Hematopoietic multipotent progenitor cell treated with erythropoietin and hydrocortisone succinate and interleukin-3 and kit ligand, for 15 days (in vitro differentiated cells): ENCODE measurements around the gene TEX2.
A peak's percentile ranks its signal among the peaks of the same experiment; 100 is the strongest.
"Not testable (repeated sequence)": the region's sequence is repeated elsewhere in the genome, so short reads cannot be mapped to it uniquely, and the experiment has no call there.

Experiments used
- DNase-seq: peaks from one replicate; pipeline ENCODE4 v3.0.0-alpha.2; 2015; ENCODE audit warnings: low spot score

Gene TEX2

GRCh38 chr17:64180089-64181073, 82.7 kb downstream of the TEX2 start:
- no peak for DNase-seq

DNA sequence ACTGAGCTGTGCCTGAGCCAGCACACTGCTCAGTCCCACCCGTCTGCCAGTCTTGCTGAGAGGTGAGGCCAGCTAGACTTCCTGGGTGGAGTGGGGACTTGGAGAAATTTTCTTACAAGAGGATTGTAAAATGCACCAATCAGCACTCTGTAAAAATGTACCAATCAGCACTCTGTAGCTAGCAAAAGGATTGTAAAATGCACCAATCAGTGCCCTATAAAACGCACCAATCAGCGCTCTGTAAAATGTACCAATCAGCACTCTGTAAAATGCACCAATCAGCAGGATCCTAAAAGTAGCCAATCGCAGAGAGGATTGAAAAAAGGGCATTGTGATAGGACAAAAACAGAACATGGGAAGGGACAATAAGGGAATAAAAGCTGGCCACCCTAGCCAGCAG, 84.0 kb downstream of the TEX2 start:
- not testable (repeated sequence) for DNase-seq

DNA sequence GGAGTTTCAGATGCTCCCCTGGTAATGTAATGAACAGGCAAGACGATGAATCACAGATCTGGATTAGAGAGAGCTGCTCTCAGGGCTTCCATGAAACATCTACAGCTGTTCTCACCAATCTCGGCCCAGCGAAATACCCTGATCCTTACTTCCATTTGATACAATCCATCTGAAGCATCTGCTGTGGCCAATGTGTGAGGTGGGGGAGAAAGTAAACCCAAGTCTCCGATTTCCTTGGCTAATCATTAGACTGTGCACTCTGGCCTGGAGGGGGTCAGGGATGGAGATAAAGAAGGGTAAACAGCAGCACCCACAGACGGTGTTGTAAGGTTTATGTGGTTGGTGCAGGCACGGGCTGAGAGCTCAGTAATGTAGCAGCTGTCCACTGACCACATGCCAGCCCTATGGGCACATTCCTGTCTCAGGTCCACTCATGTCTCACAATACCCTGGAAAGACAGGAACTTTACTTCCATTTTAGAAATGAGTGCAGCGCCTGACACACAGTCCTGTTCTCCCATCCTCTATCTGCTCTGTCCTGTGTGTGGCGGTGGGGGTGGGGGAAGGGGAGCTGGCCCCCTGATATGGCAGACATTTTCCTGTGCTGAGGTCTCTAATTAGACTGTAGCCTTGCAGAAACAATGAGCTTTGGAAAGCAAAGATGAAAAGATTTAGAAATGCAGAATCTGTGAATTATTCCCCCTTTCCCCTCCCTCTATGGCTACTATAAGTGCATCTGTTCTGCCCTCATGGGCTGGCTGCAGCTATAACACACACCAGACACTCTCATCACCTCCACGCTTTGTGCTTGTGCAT, 84.8 kb downstream of the TEX2 start:
- no peak for DNase-seq

DNA sequence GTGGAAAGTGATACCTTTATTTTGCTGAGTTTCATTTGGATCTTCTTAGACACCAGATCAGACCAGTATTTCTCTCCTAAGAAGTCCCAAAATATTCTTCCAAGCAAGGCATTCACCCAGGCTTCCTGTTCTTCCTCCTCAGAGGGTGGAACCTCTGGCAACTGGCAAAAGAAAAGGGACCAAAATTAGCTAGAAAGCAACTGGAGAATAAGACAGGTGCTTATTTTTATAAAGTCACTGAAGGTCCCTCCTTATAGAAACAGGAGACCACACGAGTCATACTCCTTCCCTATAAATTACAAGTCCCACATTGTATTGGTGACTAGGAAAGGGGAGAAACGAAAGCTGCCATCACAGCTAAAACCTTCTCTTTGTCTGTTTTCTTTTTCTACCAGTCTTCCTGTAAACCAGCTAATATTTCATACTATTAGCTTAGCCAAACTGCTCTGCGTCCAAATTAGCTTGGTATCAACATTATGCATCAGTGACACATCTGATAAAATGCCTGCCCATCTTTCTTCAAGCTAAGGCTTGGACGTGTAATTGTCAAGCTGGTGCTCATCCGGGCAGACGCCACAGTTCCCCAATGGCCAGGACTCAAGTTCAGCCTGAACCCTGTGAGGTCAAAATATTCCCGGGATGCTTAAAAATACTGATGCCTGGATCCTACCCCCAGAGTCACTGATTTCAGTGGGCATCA, 85.6 kb downstream of the TEX2 start:
- DNase-seq: no peak

- no peak for DNase-seq
These were observed 86.5 kb downstream of the TEX2 start for GRCh38 chr17:64176556-64176955.

DNA sequence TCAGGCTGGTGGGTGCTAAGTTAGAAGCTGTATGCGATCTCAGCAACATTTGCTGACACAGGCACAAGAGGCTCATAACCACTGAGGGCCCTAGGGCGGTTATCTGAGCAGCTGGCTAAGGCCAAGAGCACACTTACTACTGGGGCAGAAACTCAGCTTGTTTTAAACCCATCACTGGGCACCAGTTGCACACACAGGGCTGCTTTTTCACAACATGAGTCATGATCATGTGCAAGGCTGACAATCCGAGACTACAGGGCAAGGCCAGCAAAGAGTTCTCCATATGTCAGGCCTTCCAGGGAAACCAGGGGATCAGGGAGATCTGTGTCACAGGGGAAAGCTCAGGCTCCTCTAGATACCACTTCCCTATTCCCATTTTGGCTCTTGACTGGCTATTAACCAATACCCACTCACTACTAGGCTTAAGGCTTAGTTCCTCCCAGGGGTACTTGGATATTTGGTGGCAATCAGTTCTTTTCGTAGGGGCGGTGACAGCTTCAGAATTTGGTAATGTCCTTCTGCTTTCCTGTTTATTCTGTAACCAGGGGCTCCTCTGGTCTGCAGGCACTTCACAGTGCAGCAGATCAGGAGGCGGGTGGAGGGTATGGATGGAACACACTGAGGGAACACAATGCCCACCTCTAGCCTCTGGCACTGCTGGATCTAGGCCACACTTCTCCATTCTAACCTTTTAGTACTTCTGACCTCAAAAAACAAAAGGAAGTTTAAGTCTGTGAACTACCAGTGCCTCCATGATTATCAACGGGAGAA, 88.2 kb downstream of the TEX2 start:
- DNase-seq: no peak

- DNase-seq: no peak
These were observed 89.4 kb downstream of the TEX2 start for GRCh38 chr17:64173646-64174045.

GRCh38 chr17:64172510-64172909, 90.5 kb downstream of the TEX2 start:
- no peak for DNase-seq

DNA sequence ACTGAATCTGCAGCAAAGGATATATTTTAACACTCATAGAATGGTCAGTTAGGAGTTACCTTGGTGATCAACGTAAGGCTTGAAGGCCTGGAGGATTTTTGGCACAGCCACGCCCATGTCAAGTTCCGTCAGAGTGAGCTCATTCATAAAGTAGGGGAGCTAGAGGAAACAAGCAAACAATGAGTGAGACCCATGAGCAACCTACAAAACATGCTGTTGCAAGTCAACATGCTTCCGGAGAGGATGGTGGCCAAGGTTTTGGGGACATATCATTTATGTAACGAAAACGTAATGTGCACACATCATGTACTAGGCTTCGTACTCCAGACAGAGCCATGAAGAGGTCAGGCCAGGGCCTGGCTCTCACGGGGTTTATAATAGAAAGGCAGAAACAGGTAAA, 92.0 kb downstream of the TEX2 start:
- DNase-seq: no peak

DNA sequence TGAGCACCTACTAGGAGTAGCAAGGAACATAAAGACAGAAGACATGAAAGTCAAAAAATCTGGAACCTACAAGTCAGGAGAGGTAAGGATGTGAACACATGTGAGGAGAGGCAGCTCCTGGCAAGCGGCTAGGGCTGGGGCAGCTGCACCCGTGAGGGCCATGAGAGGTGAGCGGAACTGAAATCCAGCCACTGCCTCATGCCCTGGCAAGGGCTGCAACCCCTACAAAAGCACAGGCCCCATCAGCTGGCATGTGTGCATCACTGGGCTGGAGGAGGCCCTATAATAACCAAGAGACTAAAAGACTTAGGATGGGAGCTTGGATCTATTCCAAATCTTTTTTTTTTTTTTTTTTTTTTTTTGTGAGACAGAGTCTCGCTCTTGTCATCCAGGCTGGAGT, 92.8 kb downstream of the TEX2 start:
- no peak for DNase-seq

GRCh38 chr17:64167666-64168065, 95.4 kb downstream of the TEX2 start:
- DNase-seq: not testable (repeated sequence)

DNA sequence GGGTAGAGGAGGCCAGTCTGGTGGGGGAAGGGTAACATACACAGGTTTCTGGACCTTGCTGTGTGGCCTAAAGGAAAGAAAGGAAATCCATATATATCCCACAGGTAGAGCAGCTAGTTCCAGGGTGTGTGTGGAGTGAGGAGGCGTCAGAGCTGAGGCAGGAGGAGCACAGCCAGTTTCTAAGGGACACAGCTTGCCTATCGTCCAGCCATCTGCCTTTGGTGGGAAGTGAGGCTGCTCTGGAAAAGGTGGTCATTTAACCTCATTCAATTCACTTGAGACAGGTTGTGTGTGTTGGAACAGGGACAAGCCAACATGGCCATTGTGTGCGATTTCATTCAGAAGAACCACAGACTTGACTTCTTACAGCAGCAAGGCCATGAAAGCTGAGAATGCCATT, 96.2 kb downstream of the TEX2 start:
- no peak for DNase-seq

DNA sequence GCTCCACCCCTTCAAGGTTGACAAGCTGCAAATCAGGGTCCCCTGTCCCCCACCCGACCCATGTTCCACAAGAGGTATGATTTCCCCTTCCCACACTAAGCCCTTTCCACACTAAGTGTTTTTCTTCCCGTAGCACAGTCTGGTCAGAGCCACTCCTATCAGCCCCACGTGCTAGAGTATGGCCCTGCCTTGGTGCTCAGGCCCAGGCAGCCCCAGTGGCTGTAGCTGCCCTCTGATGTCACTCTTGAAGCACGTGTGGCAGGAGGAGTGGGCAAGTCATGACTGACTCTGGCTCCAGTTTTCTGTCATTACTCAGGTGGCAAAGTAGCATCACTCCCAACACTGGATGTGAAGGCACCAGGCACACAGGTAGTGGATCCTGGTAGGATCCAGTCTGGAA, 97.7 kb downstream of the TEX2 start:
- no peak for DNase-seq

DNA sequence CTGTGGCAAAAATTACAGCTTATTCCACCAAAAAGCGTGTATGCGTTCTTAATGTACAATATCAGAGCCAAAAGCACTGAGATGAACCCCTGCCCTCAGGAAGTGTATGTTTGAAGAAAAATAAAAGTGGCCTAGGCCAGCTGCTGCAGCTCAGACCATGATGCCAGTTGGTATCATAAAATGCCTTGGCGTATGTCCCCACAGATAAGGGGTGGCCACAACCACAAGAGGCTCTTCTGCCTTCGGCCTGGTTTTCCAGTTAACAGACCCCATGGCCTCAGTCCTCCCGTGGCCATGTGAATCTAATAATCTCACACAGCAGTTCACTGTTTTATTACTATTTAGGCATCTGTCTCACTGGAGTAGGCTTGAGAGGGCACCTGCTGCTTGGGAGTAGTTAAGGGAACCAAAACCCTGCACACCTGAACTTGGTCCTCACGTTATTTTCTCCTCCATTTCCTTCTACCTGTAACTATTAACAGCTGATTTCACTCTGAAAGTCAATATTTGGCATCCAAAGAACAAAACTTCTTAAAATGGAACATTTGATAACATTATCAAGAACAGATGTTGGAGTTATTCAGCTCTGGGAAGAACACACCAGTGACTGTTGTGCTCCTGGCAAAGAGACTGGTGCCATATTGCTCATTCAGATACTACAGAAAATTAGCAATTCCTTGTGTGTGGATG, 98.3 kb downstream of the TEX2 start:
- peak; percentile 61 for DNase-seq

DNA sequence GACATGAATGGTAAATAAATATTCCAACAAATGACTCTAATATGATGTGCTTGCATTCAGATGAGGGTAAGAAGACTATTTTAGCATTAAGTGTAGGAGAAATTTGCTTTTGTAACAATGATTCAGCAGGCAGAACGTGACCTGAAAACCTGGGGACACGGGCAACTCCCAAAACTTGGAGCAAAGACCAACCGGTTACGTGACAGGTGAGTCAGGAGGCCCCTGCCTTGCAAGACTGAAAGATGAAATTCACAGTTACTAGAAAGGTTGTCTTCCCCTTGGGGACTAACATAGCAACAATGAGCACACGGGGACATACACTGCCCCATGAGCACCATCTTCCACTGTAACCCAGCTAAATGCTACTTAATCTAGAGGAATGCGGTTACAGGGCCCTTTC, 99.6 kb downstream of the TEX2 start:
- DNase-seq: no peak

- peak; percentile 49 for DNase-seq
These were observed 100.5 kb downstream of the TEX2 start for GRCh38 chr17:64162554-64162953.

DNA sequence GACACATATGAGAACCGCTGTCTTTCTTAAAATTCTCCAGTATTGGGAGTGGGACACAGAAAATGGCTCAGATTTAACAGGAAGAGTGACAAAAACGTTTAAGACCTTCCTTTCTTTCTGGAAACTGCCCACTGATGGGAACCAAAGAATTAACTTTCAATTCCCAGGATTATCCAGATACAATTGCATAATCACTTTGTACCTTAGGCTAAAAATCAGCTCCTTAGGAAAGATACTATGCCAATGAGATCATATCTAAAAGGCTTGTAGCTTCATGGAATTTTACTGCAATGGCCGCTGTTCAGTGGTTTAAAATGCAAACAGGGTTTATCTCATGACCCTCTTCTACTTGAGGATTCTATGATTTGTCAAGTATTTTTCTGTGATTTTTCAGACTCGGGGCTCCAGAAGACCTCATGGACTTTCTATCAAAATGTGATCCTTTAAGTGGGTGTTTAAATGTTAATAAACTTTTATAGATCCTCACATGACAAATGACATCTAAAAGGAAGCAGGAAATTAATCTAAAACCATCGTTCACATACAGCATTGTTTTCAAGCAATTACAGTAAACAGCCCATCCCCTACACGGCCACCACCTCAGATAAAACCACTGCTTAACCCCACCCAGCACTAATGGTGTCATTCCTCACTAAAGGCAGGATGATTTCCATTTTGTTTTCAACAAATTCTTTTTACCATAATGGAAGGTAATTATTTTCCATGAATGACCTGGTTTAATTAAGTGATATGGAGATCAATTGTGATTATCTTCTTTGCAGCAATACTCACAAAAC, 101.5 kb downstream of the TEX2 start:
- no peak for DNase-seq

GRCh38 chr17:64160378-64160777, 102.7 kb downstream of the TEX2 start:
- DNase-seq: no peak

GRCh38 chr17:64158831-64159590, 104.0 kb downstream of the TEX2 start:
- DNase-seq: no peak
